Measurements from ENCODE around the gene IL24. TPM values are rescaled to one million over a fixed set of nuclear protein-coding genes. Genes with fewer than 3 reads are reported as not detected.
A peak's percentile ranks its signal among the peaks of the same experiment; 100 is the strongest.

IL24 gene
- total RNA-seq, 4 donors from 2014 or later = 1.7 TPM; not detected in 3

DNA sequence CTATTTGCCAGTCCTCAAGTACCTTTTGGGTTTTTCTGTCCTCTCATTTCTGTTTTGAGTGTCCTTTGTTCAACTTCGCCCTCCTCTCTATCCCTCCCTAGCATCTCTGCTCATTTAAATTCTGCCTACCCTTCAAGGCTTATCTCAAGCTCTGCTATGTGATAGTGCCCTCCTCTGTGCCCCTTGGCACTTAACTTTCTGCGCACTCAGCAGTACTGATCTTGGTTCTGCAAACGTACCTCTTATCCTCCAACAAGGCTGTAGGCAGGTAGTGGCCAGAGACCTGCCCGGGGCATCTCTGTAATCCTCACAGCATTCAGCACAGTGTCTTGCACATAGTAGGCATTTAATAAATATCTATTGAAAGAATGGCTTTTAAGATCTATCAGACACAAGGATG, 37.1 kb upstream of the IL24 start:
- WGBS = 90% methylated on average over 4 of the region's 4 CpGs
- no peak for DNase-seq (ENCODE audit: extremely low spot score)
- TF ChIP-seq, protein P1, sequence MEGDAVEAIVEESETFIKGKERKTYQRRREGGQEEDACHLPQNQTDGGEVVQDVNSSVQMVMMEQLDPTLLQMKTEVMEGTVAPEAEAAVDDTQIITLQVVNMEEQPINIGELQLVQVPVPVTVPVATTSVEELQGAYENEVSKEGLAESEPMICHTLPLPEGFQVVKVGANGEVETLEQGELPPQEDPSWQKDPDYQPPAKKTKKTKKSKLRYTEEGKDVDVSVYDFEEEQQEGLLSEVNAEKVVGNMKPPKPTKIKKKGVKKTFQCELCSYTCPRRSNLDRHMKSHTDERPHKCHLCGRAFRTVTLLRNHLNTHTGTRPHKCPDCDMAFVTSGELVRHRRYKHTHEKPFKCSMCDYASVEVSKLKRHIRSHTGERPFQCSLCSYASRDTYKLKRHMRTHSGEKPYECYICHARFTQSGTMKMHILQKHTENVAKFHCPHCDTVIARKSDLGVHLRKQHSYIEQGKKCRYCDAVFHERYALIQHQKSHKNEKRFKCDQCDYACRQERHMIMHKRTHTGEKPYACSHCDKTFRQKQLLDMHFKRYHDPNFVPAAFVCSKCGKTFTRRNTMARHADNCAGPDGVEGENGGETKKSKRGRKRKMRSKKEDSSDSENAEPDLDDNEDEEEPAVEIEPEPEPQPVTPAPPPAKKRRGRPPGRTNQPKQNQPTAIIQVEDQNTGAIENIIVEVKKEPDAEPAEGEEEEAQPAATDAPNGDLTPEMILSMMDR (IDR thresholded peaks at IDR 0.05) = no peak
- TF ChIP-seq EP300 (IDR thresholded peaks at IDR 0.05) = no peak
- no peak for TF ChIP-seq POLR2AphosphoS5 (IDR thresholded peaks at IDR 0.05)
- TF ChIP-seq POLR2A (IDR thresholded peaks at IDR 0.05; ENCODE audit: low read depth) = no peak
- Histone ChIP-seq H3K9me3 (no peaks in the 10 kb centered on the region), H3K27me3 (peaks cover 0 to 13% (median 0%) of the 10 kb centered on the region in 4 donors), H3K4me1 (peaks cover 0 to 5% (median 0%) of the 10 kb centered on the region in 4 donors), H3K4me3 (no peak overlapping the region), H3K27ac (replicated peaks in 1 of 4) (no peak overlapping the region), H3K36me3 (no peaks in the 10 kb centered on the region)
- intact Hi-C loops (cut with DNase I) = no loop called here

GRCh38 chr1:206863266-206863665, 34.0 kb upstream of the IL24 start:
- Histone ChIP-seq H3K4me1 (peaks cover 0 to 7% (median 0%) of the 10 kb centered on the region in 4 donors), H3K27me3 (peaks cover 0 to 13% (median 0%) of the 10 kb centered on the region in 4 donors), H3K27ac (replicated peaks in 1 of 4) (no peak overlapping the region), H3K4me3 (no peak overlapping the region), H3K9me3 (no peaks in the 10 kb centered on the region), H3K36me3 (no peaks in the 10 kb centered on the region)
- intact Hi-C loops (cut with DNase I) = no loop called here
- TF ChIP-seq EP300 (IDR thresholded peaks at IDR 0.05) (no peak), POLR2A (IDR thresholded peaks at IDR 0.05; ENCODE audit: low read depth) (no peak), POLR2AphosphoS5 (IDR thresholded peaks at IDR 0.05) (no peak)
- TF ChIP-seq, protein P1 (IDR thresholded peaks at IDR 0.05) = no peak
- no peak for DNase-seq (ENCODE audit: extremely low spot score)
- WGBS = 61% methylated on average over 1 of the region's 1 CpG

- Histone ChIP-seq H3K4me1 (peaks cover 0 to 7% (median 0%) of the 10 kb centered on the region in 4 donors), H3K27ac (replicated peaks in 1 of 4) (no peak within 1 kb of the TSS), H3K9me3 (no peaks in the 10 kb centered on the region), H3K4me3 (no peak within 1 kb of the TSS), H3K36me3 (no peaks in the 10 kb centered on the region), H3K27me3 (peaks cover 0 to 5% (median 0%) of the 10 kb centered on the region in 4 donors)
- 56% methylated on average over 19 of the region's 19 CpGs for WGBS
- TF ChIP-seq, protein P1 (IDR thresholded peaks at IDR 0.05) = peak; percentile 43 to 65 (median 44)
- TF ChIP-seq POLR2AphosphoS5 (IDR thresholded peaks at IDR 0.05) = no peak
- no peak for DNase-seq (ENCODE audit: extremely low spot score)
- intact Hi-C loops (cut with DNase I) = loop anchor here (5.0 kb wide), 1 partner anchor 42 kb away; no protein-coding TSS in a partner anchor
These were observed 32.1 kb upstream of the IL24 start, which contains the start of gene IL20 for GRCh38 chr1:206864939-206865671. Gene IL20, plus strand, starts transcription at chr1:206865623. Its CDS starts 230 bp downstream, at chr1:206865853.

DNA sequence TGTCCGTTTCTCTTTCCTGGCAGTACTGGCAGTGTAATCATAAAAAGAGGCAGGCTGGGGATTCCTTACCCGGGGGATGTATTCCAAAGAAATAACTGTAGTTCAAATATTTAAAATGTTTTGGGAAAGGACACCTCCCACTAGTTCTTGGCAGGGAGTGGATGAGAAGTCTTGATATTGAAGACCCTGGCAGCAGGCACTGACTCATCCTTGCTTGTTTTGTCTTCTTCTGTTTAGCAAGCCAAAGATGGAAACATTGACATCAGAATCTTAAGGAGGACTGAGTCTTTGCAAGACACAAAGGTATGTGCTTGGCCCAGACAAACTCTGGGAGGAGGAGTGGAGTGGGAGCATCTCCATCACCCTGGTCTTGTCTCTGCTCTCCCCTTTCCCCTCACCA, 31.2 kb upstream of the IL24 start:
- Histone ChIP-seq H3K36me3 (no peaks in the 10 kb centered on the region), H3K4me1 (peaks cover 0 to 7% (median 0%) of the 10 kb centered on the region in 4 donors), H3K27me3 (peaks cover 0 to 5% (median 0%) of the 10 kb centered on the region in 4 donors), H3K9me3 (no peaks in the 10 kb centered on the region), H3K27ac (replicated peaks in 1 of 4) (no peak overlapping the region), H3K4me3 (no peak overlapping the region)
- DNase-seq (ENCODE audit: extremely low spot score) = no peak
- TF ChIP-seq, protein P1 (IDR thresholded peaks at IDR 0.05) = no peak
- TF ChIP-seq POLR2A (IDR thresholded peaks at IDR 0.05; ENCODE audit: low read depth) (no peak), POLR2AphosphoS5 (IDR thresholded peaks at IDR 0.05) (no peak), EP300 (IDR thresholded peaks at IDR 0.05) (no peak)
- 35% methylated on average over 2 of the region's 2 CpGs for WGBS
- intact Hi-C loops (cut with DNase I) = loop anchor here (5.0 kb wide), 1 partner anchor 41 kb away; no protein-coding TSS in a partner anchor

Data from esophagus muscularis mucosa (tissue), 4 donors.